Cerebellar cortex (tissue), 1 donor: ENCODE data around the gene SNX24.
"Not testable (repeated sequence)": the region's sequence is repeated elsewhere in the genome, so short reads cannot be mapped to it uniquely, and the experiment has no call there.

ENCODE experiments used
- DNase-seq: peaks from one replicate; pipeline ENCODE4 v3.0.0-alpha.2; 2015; ENCODE audit warnings: low spot score

The SNX24 gene, protein sequence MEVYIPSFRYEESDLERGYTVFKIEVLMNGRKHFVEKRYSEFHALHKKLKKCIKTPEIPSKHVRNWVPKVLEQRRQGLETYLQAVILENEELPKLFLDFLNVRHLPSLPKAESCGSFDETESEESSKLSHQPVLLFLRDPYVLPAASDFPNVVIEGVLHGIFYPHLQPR

DNA sequence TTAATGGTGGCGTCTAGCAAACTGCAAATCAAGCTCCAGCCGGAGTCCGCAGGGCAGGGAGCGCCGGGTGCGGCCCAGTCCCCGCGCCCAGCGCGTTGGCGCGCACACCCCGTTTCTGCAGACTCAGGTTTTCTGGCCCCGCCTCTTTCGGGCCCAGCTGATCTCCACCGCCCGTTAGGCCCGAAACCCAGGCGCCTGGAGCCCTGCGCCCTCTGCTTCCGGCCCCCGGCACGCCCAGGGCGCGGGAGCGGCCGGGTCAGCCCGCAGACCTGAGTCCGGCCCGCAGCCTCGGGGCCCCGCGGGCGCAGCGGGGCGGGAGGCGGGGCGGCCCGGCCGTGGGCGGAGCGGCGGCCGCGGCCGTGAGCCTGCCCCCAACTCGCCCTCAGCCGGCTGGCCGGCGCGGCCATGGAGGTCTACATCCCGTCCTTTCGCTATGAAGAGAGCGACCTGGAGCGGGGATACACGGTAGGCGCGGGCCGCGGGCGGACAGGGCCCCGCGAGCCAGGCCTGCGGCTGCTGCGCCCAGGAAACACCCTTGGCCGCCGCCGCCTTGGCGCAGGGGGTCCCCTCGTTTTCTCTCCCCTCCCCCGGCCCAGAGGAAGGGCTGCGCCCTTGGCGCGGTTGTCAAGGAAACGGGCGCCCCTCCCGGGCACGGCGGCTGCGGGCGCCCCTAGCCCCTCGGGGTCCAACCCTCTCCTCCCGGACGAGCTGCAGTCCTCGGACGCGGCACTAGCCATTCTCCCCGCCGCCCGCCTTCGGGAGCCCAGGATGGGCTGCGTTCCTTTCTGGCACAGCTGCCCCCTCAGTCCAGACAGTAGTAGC, at the start of gene SNX24:
Gene SNX24 (plus strand): TSS at position 385 of the 822 bp plus-strand sequence. CDS start 21 bp downstream, at position 406.
- peak; percentile 73 for DNase-seq

DNA sequence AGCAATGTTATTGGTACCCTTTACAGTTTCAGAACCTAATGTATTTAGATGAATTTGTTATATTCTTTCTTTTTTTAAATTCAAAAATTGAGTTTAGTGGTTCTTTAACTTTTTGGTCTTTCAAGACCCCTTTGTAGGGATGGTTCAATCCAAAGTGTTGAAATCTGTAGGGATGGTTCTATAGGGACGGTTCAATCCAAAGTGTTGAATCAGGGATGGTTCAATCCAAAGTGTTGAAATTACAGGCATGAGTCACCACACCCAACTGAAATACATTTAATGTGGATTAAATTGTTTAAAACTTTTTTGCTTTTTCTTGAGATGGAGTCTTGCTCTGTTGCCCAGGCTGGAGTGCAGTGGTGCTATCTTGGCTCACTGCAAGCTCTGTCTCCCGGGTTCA, 39.9 kb upstream of the SNX24 start:
- no peak for DNase-seq

DNA sequence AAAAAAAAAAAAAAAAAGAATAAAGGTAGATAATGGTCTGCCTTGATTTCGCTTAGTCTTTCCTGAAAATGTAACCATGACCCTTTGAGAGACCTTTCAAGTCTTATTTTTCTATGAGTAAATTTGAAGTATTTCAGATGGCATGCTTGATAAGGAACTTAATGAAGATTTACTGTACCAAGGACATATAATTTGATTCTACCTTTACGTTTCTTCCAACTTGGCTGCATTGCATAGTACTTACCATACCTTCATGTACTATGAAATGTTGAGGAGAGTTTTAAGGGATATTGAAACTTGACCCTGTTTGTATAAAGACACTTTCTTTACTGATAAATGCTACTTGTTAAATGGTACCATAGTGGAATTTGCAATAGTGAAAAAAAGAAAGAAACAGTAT, 35.0 kb upstream of the SNX24 start:
- no peak for DNase-seq

DNA sequence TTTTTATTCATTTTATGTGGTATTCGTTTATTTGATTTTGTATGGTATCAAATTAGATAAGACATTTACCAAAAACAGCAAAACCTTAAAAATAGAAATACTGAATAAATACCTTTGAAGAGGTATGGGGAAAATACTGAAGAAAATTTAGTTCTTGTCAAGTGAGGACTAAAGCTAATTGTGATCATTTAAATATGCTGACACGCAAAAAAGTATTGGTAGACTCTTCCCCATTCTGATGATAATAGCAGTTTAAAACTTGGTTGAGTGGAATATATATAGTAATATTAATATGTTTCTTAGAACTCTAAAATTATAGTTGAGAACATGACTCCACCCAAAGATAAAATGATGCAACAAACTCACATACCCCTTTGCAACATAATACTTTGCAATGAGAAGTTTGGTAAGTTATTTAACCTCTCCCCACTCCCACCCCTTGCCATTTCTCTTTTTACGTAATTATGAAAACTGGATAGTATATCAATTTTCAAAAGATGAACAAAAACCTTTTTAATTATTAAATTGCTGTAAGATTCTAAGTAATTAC, 30.1 kb upstream of the SNX24 start:
- no peak for DNase-seq

DNA sequence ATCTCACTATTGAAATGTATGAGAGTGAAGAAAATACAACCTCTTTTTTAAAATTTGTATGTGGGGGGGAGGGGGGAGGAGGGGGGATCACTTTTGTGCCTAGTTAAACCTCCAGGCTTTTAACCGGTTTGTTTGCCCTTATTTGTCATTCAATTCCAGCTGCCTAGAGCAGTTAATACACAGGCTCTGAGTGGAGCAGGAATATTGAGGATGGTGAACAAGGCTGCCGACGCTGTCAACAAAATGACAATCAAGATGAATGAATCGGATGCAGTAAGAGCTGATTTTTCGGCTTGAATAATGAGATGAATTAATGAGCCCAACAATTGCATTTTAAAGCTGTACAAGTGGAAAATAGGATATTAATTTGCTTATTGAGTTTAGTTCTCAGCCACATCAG, 28.7 kb upstream of the SNX24 start:
- DNase-seq: no peak

DNA sequence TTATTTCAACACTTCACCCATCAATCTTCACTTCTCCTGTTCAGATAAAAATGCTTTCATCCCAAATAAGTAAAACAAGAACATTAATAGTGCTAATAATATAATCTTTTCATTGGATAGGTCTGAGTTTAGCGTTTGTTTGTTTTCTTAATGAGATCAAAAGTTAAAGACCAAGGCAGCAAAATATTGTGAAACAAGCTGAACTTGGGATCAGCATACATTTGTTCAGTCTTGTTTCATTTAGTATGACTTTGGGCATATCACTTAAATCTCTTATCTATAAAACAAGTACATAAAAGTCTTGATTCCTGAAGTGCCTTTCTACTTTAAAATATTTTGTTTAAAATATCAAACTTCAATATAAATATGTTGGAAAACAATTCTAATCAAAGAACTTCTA, 13.4 kb upstream of the SNX24 start:
- no peak for DNase-seq

DNA sequence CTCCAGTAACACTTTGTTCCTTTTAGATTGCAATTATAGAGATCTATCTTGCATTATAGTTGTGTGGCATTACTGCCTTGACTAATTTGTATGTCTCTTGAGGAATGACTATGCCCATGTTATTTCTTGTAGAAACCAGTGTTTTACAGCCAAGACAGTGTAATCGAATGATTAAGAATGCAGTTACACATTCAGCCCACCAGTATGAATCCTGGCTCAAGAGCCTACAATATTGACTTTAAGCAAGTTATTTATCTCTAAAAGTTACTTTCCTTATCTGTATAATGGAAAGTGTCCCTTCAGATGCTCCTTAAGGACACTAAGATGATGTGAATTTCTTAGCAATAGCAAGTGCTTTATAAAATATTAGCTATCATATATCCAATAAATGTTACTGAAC, 9.7 kb upstream of the SNX24 start:
- no peak for DNase-seq

DNA sequence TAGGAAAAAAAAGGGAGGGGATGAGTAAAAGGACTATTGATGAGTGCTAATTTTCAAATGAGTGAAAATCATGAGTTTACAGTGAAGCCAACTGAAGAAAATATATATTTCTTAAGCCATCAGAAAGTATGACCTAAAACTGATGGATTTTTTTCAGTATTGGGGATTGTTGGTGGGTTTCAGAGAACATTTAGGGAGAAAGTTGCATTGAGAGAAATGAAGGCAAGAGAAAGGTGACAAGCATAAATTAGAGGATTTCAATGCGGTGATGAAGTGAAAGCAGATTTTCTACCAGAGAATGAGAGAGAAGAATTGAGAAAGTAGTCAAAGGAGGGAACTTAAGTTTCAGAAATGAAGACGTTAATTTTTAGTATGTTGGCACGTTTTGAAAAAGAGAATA, 8.5 kb upstream of the SNX24 start:
- DNase-seq: no peak

DNA sequence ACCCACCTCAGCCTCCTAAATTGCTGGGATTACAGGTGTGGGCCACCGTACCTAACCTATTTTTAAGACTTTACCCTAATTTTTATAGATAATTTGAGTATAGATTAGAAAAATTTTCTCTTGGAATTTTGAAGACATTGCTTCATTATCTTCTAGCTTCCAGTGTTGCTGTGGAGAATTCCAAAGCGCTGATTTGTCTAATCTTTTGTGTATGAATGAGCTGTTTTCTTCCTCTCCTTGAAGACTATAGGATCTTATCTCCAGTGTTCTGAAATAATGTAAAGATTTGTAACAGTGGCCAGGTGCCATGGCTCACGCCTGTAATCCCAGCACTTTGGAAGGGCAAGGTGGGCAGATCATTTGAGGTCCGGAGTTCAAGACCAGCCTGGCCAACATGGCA, 5.7 kb upstream of the SNX24 start:
- no peak for DNase-seq

DNA sequence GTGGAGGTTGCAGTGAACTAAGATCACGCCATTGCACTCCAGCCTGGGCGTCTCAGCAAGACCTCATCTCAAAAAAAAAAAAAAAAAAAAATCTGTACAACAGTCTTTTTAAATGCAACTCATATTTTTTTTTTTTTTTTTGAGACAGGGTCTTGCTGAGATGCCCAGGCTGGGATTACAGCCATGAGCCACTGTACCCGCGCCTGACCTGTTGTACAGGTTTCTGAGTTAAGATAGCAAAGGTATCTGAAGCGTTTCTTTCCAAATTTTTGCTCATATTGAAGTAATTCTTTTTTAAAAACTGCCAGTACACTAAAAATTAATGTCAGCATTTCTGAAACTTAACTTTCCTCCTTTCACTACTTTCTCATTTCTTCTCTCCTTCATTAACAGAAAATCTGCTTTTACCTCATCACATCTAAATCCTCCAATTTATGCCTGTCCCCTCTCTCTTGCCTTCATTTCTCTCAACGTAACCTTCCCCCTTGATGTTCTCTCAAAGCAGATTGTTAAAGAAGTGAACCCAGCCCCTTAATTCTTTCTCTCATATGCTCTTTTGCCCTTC, 3.3 kb upstream of the SNX24 start:
- DNase-seq: no peak

DNA sequence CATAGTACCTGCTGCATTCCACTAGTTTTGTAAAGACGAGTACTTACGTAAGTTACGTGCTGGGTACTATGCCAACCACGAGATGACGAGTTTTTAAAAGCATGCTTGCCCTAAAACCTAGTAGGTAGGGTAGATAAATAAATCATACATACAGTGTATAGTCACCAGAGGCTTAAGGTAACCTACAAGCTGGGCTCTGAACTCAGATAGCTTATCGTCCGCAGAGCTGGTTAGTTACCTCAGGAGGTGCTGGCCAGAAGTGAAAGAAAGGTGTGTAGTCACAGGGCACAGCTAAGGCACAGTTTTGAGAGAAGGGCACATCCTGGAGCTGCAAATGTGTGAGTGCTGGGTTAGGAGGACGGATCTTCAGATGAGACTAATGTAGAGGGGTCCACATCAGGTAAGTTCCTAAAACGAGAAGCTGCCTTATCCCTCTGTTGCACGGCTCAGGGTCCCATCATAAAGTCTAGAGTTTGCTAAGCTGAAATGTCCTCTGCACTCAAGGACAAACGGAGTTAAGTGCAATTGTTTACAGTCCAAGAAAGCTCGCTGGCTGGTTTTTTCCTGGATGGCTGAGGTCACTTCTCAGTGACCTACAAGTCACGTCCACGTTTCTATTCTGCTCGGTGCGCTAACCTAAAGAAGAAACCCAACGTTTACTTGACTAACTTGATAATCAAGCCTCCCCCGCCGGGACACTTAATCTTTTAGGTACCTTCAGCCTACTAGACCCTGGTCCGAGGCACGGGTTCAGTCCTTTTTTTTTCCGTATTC, 1.1 kb upstream of the SNX24 start:
- DNase-seq: no peak

DNA sequence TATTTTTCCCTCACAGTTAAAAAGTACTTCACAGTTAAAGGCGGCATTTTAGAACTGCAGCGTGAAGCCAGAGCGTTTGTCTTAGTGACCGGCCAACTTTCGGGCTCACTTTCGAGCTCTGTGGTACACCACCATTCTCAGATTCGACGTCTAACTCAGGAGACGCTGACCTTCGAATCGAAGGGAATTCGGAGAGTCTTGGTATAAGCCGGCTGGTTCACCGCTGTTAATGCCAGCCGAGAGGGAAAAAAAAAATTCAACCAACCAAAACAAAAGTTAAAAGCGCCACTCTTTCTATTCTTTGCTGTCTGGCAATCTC, 544 bp upstream of the SNX24 start:
- DNase-seq: no peak

DNA sequence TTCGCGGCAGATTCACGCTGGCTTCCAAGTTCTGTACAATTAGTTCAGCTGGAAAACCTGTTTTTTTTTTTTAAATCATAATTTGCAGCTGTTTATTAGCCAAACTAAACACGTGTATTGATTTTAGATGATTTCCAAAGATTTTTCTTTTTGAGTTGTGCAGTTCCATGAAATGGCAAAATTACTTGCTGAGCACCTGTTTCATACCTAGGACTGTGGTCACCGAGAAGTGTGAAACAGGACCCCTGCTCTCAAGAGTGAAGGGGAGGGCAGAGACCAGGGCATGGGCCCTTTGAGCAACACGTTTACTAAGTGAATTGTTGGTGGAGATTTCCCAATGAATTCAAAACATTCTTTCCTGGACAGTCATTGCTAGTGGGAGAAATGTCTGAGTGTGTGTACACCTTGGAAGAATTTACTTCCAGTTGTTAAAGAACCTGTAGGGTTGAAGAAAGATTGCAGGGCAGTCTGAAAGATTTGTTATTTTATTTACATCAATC, 688 bp downstream of the SNX24 start:
- DNase-seq: peak; percentile 33

DNA sequence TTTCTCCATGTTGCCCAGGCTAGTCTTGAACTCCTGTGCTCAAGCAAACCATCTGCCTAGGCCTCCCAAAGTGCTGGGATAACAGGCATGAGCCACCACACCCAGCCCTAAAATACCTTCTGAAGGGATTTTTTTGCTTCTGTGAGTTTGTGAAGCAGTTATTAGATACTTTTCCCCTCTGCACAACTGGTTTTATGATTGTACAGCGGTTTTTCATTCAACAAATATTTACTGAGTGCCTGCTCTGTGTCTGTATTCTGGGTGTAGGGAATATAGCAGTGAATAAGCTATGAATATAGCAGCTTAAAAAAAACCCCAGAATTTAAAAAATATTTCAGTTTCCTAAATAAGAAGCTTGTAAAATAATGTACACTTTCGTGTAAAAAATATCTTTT, 2.3 kb downstream of the SNX24 start:
- no peak for DNase-seq

DNA sequence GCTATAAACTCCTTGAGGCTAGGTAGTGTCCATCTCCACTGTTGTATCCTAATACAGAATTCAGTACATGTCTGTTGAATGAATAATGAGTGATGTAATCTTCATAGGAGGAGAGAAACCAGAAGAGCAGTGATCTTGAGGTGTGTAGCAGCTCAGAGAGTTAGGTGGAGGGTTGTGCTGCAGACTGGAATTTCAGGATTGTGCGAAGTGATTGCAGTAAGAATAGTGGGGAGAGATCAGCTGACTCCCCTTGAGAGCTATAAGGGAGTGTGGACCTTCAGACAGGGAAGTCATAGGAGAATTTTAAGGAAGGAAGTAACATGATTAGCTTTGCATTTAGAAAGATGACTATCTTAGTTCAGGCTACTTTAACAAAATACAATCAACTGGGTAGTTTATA, 4.4 kb downstream of the SNX24 start:
- no peak for DNase-seq

DNA sequence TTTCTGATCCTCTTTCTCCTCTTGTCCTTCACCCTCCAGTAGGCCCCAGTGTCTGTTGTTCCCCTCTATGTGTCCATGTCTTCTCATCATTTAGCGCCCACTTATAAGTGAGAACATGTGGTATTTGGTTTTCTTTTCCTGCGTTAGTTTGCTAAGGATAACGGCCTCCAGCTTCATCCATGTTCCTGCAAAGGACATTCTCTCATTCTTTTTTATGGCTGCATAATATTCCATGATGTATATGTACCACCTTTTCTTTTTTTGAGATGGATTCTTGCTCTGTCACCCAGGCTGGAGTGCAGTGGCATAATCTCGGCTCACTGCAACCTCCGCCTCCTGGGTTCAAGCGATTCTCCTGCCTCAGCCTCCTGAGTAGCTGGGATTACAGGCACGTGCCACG, 12.1 kb downstream of the SNX24 start:
- DNase-seq: not testable (repeated sequence)

DNA sequence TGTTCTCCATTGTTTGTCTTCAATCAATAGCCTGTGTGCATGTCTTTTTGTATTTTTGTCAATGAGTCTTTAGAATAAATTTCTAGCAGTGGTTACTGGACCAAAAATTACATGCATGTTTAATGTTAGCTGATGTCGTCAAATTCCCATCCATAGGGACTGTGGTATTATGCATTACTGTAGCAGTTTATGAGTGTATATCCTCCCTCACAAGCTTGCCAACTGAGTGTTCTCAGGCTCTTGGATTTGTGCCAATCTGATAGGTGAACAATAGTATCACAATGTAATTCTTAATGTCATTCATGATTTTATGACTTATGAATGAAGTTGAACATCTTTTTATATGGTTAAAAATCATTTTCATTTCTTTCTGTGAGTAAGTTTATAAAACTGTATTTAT, 13.0 kb downstream of the SNX24 start:
- no peak for DNase-seq

DNA sequence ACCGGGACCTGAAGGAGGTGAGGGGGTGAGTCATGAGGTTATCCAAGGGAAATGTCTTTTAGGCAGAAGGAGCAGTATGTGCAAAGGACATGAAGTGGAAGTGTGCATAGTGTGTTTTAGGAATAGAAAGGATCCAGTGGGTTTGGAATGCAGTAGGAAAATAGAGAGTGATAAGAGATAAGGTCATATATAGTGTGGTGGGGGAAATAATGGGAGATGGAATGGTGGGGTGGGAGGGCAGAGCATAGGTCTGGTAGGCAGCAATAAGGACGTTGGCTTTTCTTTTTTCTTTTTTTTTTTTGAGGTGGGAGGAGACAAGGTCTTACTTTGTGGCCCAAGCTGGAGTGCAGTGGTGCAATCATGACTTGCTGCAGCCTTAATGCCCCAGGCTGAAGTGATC, 17.8 kb downstream of the SNX24 start:
- DNase-seq: no peak

DNA sequence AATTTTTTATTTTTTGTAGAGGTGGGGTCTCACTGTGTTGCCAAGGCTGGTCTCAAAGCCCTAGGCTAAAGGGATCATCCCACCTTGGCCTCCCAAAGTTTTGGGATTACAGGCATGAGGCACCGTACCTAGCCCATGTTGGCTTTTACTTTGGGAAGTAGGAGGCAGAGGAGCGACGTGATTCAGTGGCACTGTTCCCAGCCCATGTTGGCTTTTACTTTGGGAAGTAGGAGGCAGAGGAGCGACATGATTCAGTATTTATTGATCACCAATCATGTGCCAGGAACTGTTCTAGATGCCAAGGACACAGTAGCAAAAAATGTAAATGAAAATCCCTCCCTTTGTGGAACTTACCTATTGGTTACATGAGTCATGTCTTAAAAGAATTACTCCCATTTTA, 18.3 kb downstream of the SNX24 start:
- DNase-seq: no peak

DNA sequence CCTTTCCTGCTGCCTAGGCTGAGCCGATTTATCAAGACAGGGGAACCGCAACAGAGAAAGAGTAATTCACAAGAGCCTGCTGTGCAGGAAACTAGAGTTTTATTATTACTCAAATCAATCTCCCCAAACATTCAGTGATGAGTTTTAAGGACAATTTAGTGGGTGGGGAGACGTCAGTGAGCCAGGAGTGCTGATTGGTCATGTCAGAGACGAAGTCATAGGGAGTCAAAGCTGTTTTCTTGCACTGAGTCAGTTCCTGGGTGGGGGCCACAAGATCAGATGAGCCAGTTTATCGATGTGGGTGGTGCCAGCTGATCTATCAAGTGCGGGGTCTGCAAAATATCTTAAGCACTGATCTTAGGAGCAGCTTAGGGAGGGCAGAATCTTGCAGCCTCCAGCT, 19.0 kb downstream of the SNX24 start:
- DNase-seq: no peak

DNA sequence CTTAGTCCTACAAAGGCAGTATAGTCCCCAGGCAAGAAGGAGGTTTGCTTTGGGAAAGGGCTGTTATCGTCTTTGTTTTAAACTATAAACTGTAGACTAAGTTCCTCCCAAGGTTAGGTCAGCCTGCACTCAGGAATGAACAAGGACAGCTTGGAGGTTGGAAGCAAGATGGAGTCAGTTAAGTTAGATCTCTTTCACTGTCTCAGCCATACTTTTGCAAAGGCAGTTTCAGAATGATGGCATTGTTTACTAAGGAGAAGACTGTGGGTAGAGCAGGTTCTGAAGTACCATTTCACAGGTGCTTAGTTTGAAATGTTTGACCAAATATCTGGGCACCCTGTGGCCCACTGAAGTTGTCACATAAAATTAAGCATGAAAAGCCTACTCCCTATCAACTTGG, 19.4 kb downstream of the SNX24 start:
- no peak for DNase-seq

DNA sequence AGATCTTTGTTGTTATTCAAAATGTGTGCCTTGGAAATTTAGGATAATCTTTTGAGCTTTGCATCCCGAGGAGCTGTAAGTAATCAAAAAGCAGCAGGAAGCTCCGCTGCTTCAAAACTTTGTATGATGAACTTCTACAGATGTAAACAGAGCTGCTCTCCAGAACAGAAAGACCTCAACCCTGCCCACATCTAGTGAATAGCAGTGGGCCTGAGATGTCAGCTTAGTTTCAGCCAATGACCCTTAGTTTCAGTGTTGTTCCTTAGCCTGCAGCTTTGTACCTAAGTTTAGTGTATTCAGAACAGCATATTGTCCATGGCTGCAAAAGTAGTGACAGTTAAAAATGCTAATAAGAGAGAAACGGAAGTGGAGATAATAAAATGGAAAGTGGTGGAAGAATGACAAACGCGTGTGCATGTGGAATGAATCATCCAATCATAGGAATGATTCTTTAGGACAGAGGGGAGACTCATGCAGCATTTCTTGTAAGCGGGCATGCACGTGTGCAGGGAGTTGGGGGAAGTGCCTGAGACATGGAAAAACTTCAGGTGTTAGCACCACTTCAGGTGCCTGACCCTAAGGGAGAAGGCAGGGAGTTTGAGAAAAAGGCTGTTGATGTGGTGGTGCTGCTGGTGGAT, 24.9 kb downstream of the SNX24 start:
- DNase-seq: no peak
